SK-N-SH (cell line): ENCODE data around the gene CELF5. TPM values are rescaled to one million over a fixed set of nuclear protein-coding genes. Genes with fewer than 3 reads are reported as not detected.

Experiments
- CTCF ChIA-PET: fragments of 300-600, 350-600 bp; formaldehyde crosslinking; extraction: SDS; loops from one replicate; lab custom pipeline; 2021; lab: Yijun Ruan, JAX
- POLR2A ChIA-PET: fragments of 350-600 bp; sonication (Branson Sonifier 250); formaldehyde crosslinking; extraction: SDS; loops from one replicate; lab custom pipeline; 2020; ENCODE audit warnings: antibody characterized with exemption, inconsistent platforms; lab: Yijun Ruan, JAX
- DNase-seq: peaks from one replicate; pipeline ENCODE4 v3.0.0; 2012
- H2AFZ ChIP-seq: fragments of 200-600 bp; sonication (generic); 2 replicates; pipeline ENCODE4 v1.8.1; 2016; ENCODE audit warnings: antibody characterized with exemption, mild to moderate bottlenecking, low read depth
- H3F3A ChIP-seq: fragments of 200-600 bp; sonication (generic); replicated peaks from 2 replicates; pipeline ENCODE3; 2016; ENCODE audit warnings: antibody characterized with exemption, mild to moderate bottlenecking; ENCODE audit not compliant: insufficient read depth
- H3K27ac ChIP-seq, 2 experiments: fragments of 200-500 bp in 1 of 2; fragments of 200-600 bp in 1 of 2; sonication (Bioruptor generic) in 1 of 2; sonication (generic), shearing (Covaris generic) in 1 of 2; 2 replicates each; pipeline versions ENCODE4 v1.5.1 to v1.6.1; 2014 to 2016; ENCODE audit warnings: low read depth in 2 of 2, inconsistent platforms in 1 of 2, low read length in 1 of 2, mild to moderate bottlenecking in 1 of 2, mixed read lengths in 1 of 2
- H3K27me3 ChIP-seq: fragments of 200-600 bp; sonication (generic), shearing (Covaris generic); 2 replicates; pipeline ENCODE4 v1.6.1; 2016; ENCODE audit warnings: mixed run types; ENCODE audit not compliant: insufficient read depth
- H3K36me3 ChIP-seq, 2 experiments: fragments of 200-500 bp in 1 of 2; fragments of 200-600 bp in 1 of 2; sonication (Bioruptor generic) in 1 of 2; sonication (generic) in 1 of 2; replicated peaks in 1 of 2; 2 replicates each; pipeline versions ENCODE3 to v1.5.1; 2014 to 2016; ENCODE audit warnings: low read length in 1 of 2, mild to moderate bottlenecking in 1 of 2; ENCODE audit not compliant: insufficient read depth in 2 of 2, control insufficient read depth in 1 of 2
- H3K4me1 ChIP-seq, 2 experiments: fragments of 200-500 bp in 1 of 2; fragments of 200-600 bp in 1 of 2; sonication (Bioruptor generic) in 1 of 2; sonication (generic), shearing (Covaris generic) in 1 of 2; 2 replicates each; pipeline versions ENCODE4 v1.5.1 to v1.6.1; 2014 to 2016; ENCODE audit warnings: low read depth in 1 of 2, low read length in 1 of 2, mixed run types in 1 of 2; ENCODE audit not compliant: insufficient read depth in 2 of 2, control insufficient read depth in 1 of 2
- H3K4me2 ChIP-seq: fragments of 200-600 bp; sonication (generic), shearing (Covaris generic); 2 replicates; pipeline ENCODE4 v1.6.1; 2017; ENCODE audit warnings: mixed run types
- H3K4me3 ChIP-seq, 2 experiments: fragments of 200-500 bp in 1 of 2; fragments of 200-600 bp in 1 of 2; sonication (Bioruptor generic) in 1 of 2; sonication (generic), shearing (Covaris generic) in 1 of 2; 2 replicates each; pipeline versions ENCODE4 v1.5.1 to v1.8.1; 2014 to 2016; ENCODE audit warnings: low read depth in 2 of 2, inconsistent platforms in 1 of 2, low read length in 1 of 2, mild to moderate bottlenecking in 1 of 2, mixed read lengths in 1 of 2, moderate library complexity in 1 of 2
- H3K79me2 ChIP-seq: fragments of 200-600 bp; sonication (generic); 2 replicates; pipeline ENCODE4 v1.8.1; 2017; ENCODE audit warnings: mild to moderate bottlenecking; ENCODE audit not compliant: insufficient read depth
- H3K9ac ChIP-seq: fragments of 200-600 bp; sonication (generic); 2 replicates; pipeline ENCODE4 v1.6.1; 2017; ENCODE audit warnings: mixed run types
- H3K9me2 ChIP-seq: fragments of 200-600 bp; sonication (generic); 2 replicates; pipeline ENCODE4 v1.6.1; 2017; ENCODE audit warnings: mixed run types
- H3K9me3 ChIP-seq: fragments of 200-600 bp; sonication (generic); 2 replicates; pipeline ENCODE4 v1.6.1; 2017; ENCODE audit warnings: mixed run types, mild to moderate bottlenecking, moderate library complexity
- H4K20me1 ChIP-seq: fragments of 200-600 bp; sonication (generic); 2 replicates; pipeline ENCODE4 v1.6.1; 2017; ENCODE audit warnings: mild to moderate bottlenecking, mixed run types; ENCODE audit not compliant: insufficient read depth
- CHD2 ChIP-seq: fragments of 150-350 bp; IDR thresholded peaks from 2 replicates; pipeline ENCODE4 v1.6.1; 2018; ENCODE audit warnings: low read length; ENCODE audit not compliant: partially characterized antibody
- ELF1 ChIP-seq: IDR thresholded peaks from 2 replicates; pipeline ENCODE4 v1.4.0; 2012
- EZH2phosphoT487 ChIP-seq: fragments of 200-600 bp; sonication (generic); IDR thresholded peaks from 2 replicates; pipeline ENCODE4 v1.6.1; 2017; ENCODE audit warnings: low read depth, mixed run types, mild to moderate bottlenecking, antibody characterized with exemption, moderate library complexity, borderline replicate concordance
- GABPA ChIP-seq: IDR thresholded peaks from 2 replicates; pipeline ENCODE4 v1.4.0; 2012; ENCODE audit warnings: low read depth, mild to moderate bottlenecking
- GATA2 ChIP-seq: sonication (generic); formaldehyde crosslinking; IDR thresholded peaks from 2 replicates; pipeline ENCODE4 v1.5.0; 2020; ENCODE audit warnings: mild to moderate bottlenecking, missing genetic modification reagents
- JUND ChIP-seq: IDR thresholded peaks from 2 replicates; pipeline ENCODE4 v1.4.0; 2012
- MAX ChIP-seq: IDR thresholded peaks from 2 replicates; pipeline ENCODE4 v1.4.0; 2012; ENCODE audit warnings: low read depth
- MEF2A ChIP-seq: IDR thresholded peaks from 2 replicates; pipeline ENCODE4 v1.4.0; 2012; ENCODE audit warnings: low read depth, borderline replicate concordance
- NFIC ChIP-seq: IDR thresholded peaks from 2 replicates; pipeline ENCODE4 v1.4.0; 2012; ENCODE audit warnings: borderline replicate concordance
- NRF1 ChIP-seq: IDR thresholded peaks from 2 replicates; pipeline ENCODE4 v1.6.1; 2012; ENCODE audit warnings: low read depth, mild to moderate bottlenecking, low read length
- POLR2AphosphoS5 ChIP-seq: IDR thresholded peaks from 2 replicates; pipeline ENCODE4 v1.6.1; 2012; ENCODE audit warnings: low read depth, low read length
- REST ChIP-seq: IDR thresholded peaks from 2 replicates; pipeline ENCODE4 v1.6.1; 2012; ENCODE audit warnings: mild to moderate bottlenecking, low read depth, low read length, moderate library complexity
- RFX5 ChIP-seq: IDR thresholded peaks from 2 replicates; pipeline ENCODE4 v1.6.1; 2012; ENCODE audit warnings: mild to moderate bottlenecking, improper control_type of control experiment, low read length
- SIN3A ChIP-seq: IDR thresholded peaks from 2 replicates; pipeline ENCODE4 v1.6.1; 2012; ENCODE audit warnings: low read depth, mild to moderate bottlenecking, low read length, moderate library complexity, borderline replicate concordance
- TCF12 ChIP-seq: IDR thresholded peaks from 2 replicates; pipeline ENCODE4 v1.4.0; 2012
- TEAD4 ChIP-seq: IDR thresholded peaks from 2 replicates; pipeline ENCODE4 v1.4.0; 2012; ENCODE audit warnings: mild to moderate bottlenecking, borderline replicate concordance; ENCODE audit not compliant: insufficient read depth
- USF2 ChIP-seq: fragments of 150-350 bp; IDR thresholded peaks from 2 replicates; pipeline ENCODE4 v1.6.1; 2017; ENCODE audit warnings: antibody characterized with exemption, low read length, low read depth, borderline replicate concordance
- ZBTB33 ChIP-seq: IDR thresholded peaks from 2 replicates; pipeline ENCODE4 v1.4.0; 2012; ENCODE audit warnings: low read depth, borderline replicate concordance
- WGBS: methylation state at CpG from one replicate; pipeline ENCODE4 v1.1.6; 2017; ENCODE audit warnings: low lambda C conversion rate; 5-methylcytosine and 5-hydroxymethylcytosine counted together
- polyA plus RNA-seq, 3 experiments: library from polyadenylated mRNA; depleted of rRNA; stranded (reverse); fragments of >200 nt; gene quantifications; 2 replicates each; pipeline ENCODE4 v1.2.3, GENCODE V29; 2012

Gene CELF5
- polyA plus RNA-seq, 1 of the 3 experiments (the other 2 are of a cell fraction) = 0.33 TPM

- TF ChIP-seq ZBTB33 = no peak
- TF ChIP-seq GATA2 (CRISPR knock-in tag) = no peak
- no peak for TF ChIP-seq GABPA
- no peak for TF ChIP-seq CHD2
- no peak for TF ChIP-seq USF2
- no peak for TF ChIP-seq ELF1
- TF ChIP-seq NFIC = no peak
- TF ChIP-seq TEAD4 = no peak
- no peak for TF ChIP-seq NRF1
- TF ChIP-seq MEF2A = no peak
- no peak for TF ChIP-seq SIN3A
These were observed 31.8 kb upstream of the CELF5 start (continued) for GRCh38 chr19:3192684-3193083.

GRCh38 chr19:3193256-3194105 lies 31.0 kb upstream of the CELF5 start:
- no peaks in the 10 kb centered on the region for H3K9me3 ChIP-seq
- no peak for DNase-seq
- H3K4me1 ChIP-seq = no peaks in the 10 kb centered on the region; a peak in 1 of 4 replicates
- ChIA-PET CTCF (interaction anchor here (1.7 to 2.7 kb wide), 2 partner anchors 17 to 31 kb away, joined by 3 to 9 read pairs; partner anchors contain the start of gene CELF5), POLR2A (no interaction called here)
- no peak overlapping the region for H3K4me2 ChIP-seq
- peaks cover 46% of the 10 kb centered on the region for H3K79me2 ChIP-seq
- H3K9ac ChIP-seq = no peak overlapping the region
- H3K27ac ChIP-seq = no peak overlapping the region
- no peaks in the 10 kb centered on the region for H3F3A ChIP-seq
- no peak for TF ChIP-seq EZH2phosphoT487
- TF ChIP-seq REST = no peak
- no peak for TF ChIP-seq JUND
- TF ChIP-seq USF2 = no peak
- no peak for TF ChIP-seq MAX
- no peak for TF ChIP-seq TCF12
- TF ChIP-seq SIN3A = no peak
- TF ChIP-seq GABPA = no peak
- no peak for TF ChIP-seq MEF2A
- TF ChIP-seq POLR2AphosphoS5 = no peak
- TF ChIP-seq RFX5 = no peak
- TF ChIP-seq, all 33 proteins: peak for 0
- H4K20me1 ChIP-seq = peaks cover 17% of the 10 kb centered on the region; the same call in 1 of the 2 replicates
- WGBS = 96% methylated on average over 23 of the region's 40 CpGs
- H3K27me3 ChIP-seq = no peaks in the 10 kb centered on the region
- H3K9me2 ChIP-seq = no peaks in the 10 kb centered on the region
- no peak overlapping the region for H2AFZ ChIP-seq
- peaks cover 5 to 19% of the 10 kb centered on the region in 2 experiments for H3K36me3 ChIP-seq
- H3K4me3 ChIP-seq = no peak overlapping the region
